Activated CD8-positive, alpha-beta T cell treated with anti-CD3 and anti-CD28 coated beads, Interleukin-2, amount 10 ng/mL, durations not matched to agents 7 days and 5 days (primary cell): Measurements from ENCODE around the gene PI4KA. TPM values are rescaled to one million over a fixed set of nuclear protein-coding genes. Genes with fewer than 3 reads are reported as not detected.
"Not testable (repeated sequence)": the region's sequence is repeated elsewhere in the genome, so short reads cannot be mapped to it uniquely, and the experiment has no call there.

Experiments
- ATAC-seq: fragments of 150-1000 bp; cut with Tn5 transposase; one replicate; pipeline ENCODE4 v1.10.0; 2021; ENCODE audit warnings: moderate library complexity
- CTCF ChIA-PET: fragments of 350-600 bp; sonication (Branson Sonifier 250); formaldehyde crosslinking; loops from one replicate; lab custom pipeline; 2021; ENCODE audit warnings: antibody characterized with exemption; lab: Charles Lee
- POLR2A ChIA-PET: fragments of 350-600 bp; sonication (Branson Sonifier 250); formaldehyde crosslinking; loops from one replicate; lab custom pipeline; 2021; ENCODE audit warnings: antibody characterized with exemption; lab: Charles Lee
- DNase-seq: peaks from one replicate; pipeline ENCODE4 v3.0.0-alpha.2; 2020
- H3K27ac Mint-ChIP-seq: one replicate; pipeline ENCODE4 v1.8.0; 2021; ENCODE audit warnings: mild to moderate bottlenecking, mixed read lengths
- H3K27me3 Mint-ChIP-seq: one replicate; pipeline ENCODE4 v1.8.0; 2021; ENCODE audit warnings: low read depth, mixed read lengths
- H3K36me3 Mint-ChIP-seq: one replicate; pipeline ENCODE4 v1.8.0; 2021; ENCODE audit warnings: low read depth, mixed read lengths
- H3K4me1 Mint-ChIP-seq: one replicate; pipeline ENCODE4 v1.8.0; 2021; ENCODE audit warnings: low read depth, mixed read lengths
- H3K4me3 Mint-ChIP-seq: one replicate; pipeline ENCODE4 v1.8.0; 2021; ENCODE audit warnings: mild to moderate bottlenecking, mixed read lengths
- H3K9me3 Mint-ChIP-seq: one replicate; pipeline ENCODE4 v1.8.0; 2022; ENCODE audit warnings: mixed read lengths; ENCODE audit not compliant: insufficient read depth
- total RNA-seq, 2 experiments: library from RNA; stranded (reverse); gene quantifications; one replicate each; pipeline ENCODE4 v1.2.3, GENCODE V29; 2021

PI4KA gene
- total RNA-seq, 2 experiments from 2014 or later, result 112 to 120 TPM

- H3K27ac Mint-ChIP-seq, result peak overlapping the region; percentile 16
- ATAC-seq (no peak), DNase-seq (no peak)
- CTCF ChIA-PET, result no interaction called here
- no peaks in the 10 kb centered on the region for H3K9me3 Mint-ChIP-seq
- POLR2A ChIA-PET, result no interaction called here
- H3K4me3 Mint-ChIP-seq, result no peak overlapping the region
- no peaks in the 10 kb centered on the region for H3K27me3 Mint-ChIP-seq
- H3K36me3 Mint-ChIP-seq, result peaks cover 10% of the 10 kb centered on the region
- peaks cover 31% of the 10 kb centered on the region for H3K4me1 Mint-ChIP-seq
These were observed 18.6 kb downstream of the PI4KA start for GRCh38 chr22:20839837-20840645.

DNA sequence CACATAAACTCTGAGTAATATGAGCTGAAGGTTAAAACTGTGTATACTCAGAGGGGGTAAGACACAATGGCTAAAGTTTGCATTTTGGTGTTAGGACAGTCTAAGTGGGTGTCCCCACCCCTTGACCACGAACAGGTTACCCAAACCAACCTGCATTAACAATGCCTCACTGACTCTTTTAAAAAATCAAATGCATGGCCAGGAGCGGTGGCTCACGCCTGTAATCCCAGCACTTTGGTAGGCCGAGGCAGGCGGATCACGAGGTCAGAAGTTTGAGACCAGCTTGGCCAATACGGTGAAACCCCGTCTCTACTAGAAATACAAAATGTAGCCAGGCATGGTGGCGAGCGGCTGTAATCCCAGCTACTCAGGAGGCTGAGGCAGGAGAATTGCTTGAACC lies 19.3 kb downstream of the PI4KA start:
- Mint-ChIP-seq H3K4me1 (peaks cover 31% of the 10 kb centered on the region), H3K36me3 (peaks cover 12% of the 10 kb centered on the region)
- CTCF ChIA-PET, H3K4me3 Mint-ChIP-seq, H3K27me3 Mint-ChIP-seq, ATAC-seq, H3K27ac Mint-ChIP-seq, DNase-seq, H3K9me3 Mint-ChIP-seq, POLR2A ChIA-PET: not testable (repeated sequence)

DNA sequence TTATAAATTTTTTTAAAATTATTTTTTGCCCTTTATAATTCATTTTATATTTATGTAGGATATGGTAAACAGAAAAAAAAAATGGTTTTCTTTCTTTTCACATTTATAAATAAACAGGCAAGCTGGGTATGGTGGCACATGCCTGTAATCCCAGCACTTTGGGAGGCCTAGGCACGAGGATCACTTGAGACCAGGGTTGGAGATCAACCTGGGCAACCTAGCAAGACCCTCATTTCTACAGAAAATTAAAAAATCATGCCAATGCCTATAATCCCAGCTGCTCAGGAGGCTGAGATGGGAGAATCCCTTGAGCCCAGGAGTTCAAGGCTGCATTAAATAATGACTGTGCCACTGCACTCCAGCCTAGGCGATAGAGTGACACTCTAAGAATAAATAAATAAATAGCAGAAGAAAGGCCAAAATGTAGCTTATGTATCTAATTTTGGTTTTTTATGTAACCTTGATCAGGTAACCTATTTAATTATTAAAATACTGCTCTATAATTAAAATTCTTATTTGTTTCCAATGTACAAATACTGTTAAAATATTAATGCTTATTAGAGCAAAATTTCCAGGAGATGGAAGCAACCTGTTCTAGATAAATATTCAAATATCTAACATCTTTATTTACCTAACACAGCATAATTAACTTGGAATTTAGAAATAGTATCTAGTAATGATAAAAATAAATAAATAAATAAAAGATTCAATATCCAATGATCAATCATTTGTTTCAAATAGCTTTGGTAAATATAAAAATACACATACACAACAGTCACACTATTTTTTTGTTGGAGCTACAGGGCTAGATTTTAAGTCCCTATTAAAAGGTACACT lies 21.4 kb downstream of the PI4KA start:
- no peak for ATAC-seq
- H3K27me3 Mint-ChIP-seq, result no peaks in the 10 kb centered on the region
- no peak for DNase-seq
- H3K36me3 Mint-ChIP-seq, result peaks cover 27% of the 10 kb centered on the region
- ChIA-PET CTCF (interaction anchor here (1.7 kb wide), 1 partner anchor 33 kb away, joined by 5 read pairs; no protein-coding TSS in a partner anchor), POLR2A (no interaction called here)
- peaks cover 31% of the 10 kb centered on the region for H3K4me1 Mint-ChIP-seq
- no peak overlapping the region for H3K4me3 Mint-ChIP-seq
- H3K9me3 Mint-ChIP-seq, result no peaks in the 10 kb centered on the region
- no peak overlapping the region for H3K27ac Mint-ChIP-seq

DNA sequence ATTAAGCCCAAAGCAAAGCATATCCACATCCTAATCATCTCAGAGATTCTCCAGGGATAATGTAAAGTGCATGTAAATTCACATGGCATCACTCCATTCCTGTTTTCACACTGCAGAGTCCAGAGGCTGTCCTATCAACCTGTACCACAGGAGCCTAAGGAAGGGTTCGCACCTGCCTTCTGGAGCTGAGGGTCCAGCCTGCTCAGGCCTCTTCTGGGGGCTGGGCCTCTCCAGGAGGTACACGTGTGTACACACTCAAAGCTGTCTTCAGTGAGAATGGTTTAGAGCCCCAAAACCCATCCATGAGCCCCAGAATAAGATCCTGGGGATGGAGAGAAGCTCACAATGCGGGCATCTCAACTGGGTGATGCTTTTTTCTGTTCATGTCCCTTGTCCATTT lies 23.9 kb downstream of the PI4KA start:
- no peaks in the 10 kb centered on the region for H3K9me3 Mint-ChIP-seq
- H3K4me3 Mint-ChIP-seq, result no peak overlapping the region
- peaks cover 15% of the 10 kb centered on the region for H3K4me1 Mint-ChIP-seq
- H3K27ac Mint-ChIP-seq, result no peak overlapping the region
- no peak for ATAC-seq
- ChIA-PET CTCF (no interaction called here), POLR2A (no interaction called here)
- no peaks in the 10 kb centered on the region for H3K27me3 Mint-ChIP-seq
- H3K36me3 Mint-ChIP-seq, result peaks cover 45% of the 10 kb centered on the region
- no peak for DNase-seq

GRCh38 chr22:20834206-20834605 lies 24.4 kb downstream of the PI4KA start:
- Mint-ChIP-seq H3K4me1 (peaks cover 15% of the 10 kb centered on the region), H3K4me3 (no peak overlapping the region), H3K9me3 (no peaks in the 10 kb centered on the region), H3K27ac (no peak overlapping the region), H3K27me3 (no peaks in the 10 kb centered on the region), H3K36me3 (peaks cover 50% of the 10 kb centered on the region)
- POLR2A ChIA-PET, result no interaction called here
- no peak for DNase-seq
- CTCF ChIA-PET, result no interaction called here
- ATAC-seq, result no peak

DNA sequence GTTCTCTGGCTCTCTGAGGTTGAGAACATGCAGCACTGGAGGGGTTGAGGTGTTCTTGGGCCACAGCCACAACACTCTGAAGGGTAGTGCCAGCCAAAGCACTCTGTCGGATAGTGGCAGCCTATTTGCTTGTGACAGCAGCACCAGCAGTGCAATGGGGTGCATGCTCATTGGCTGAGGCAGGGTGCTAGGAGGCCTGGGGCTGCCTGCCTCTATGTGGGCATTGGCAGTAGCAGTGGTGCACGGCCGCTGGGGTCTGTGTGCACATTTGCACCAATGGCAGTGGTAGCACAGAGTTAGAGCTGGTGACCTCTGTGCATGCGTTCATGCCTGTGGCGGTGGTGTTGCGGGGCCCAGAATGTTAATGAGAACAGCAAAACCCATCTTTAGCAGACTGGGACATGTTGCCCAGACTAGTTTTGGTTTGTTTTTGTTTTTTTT lies 25.4 kb downstream of the PI4KA start:
- peaks cover 51% of the 10 kb centered on the region for H3K36me3 Mint-ChIP-seq
- DNase-seq, result no peak
- H3K4me3 Mint-ChIP-seq, result no peak overlapping the region
- H3K9me3 Mint-ChIP-seq, result no peaks in the 10 kb centered on the region
- H3K27ac Mint-ChIP-seq, result no peak overlapping the region
- no peak for ATAC-seq
- ChIA-PET POLR2A (no interaction called here), CTCF (no interaction called here)
- no peaks in the 10 kb centered on the region for H3K27me3 Mint-ChIP-seq
- H3K4me1 Mint-ChIP-seq, result peaks cover 13% of the 10 kb centered on the region

DNA sequence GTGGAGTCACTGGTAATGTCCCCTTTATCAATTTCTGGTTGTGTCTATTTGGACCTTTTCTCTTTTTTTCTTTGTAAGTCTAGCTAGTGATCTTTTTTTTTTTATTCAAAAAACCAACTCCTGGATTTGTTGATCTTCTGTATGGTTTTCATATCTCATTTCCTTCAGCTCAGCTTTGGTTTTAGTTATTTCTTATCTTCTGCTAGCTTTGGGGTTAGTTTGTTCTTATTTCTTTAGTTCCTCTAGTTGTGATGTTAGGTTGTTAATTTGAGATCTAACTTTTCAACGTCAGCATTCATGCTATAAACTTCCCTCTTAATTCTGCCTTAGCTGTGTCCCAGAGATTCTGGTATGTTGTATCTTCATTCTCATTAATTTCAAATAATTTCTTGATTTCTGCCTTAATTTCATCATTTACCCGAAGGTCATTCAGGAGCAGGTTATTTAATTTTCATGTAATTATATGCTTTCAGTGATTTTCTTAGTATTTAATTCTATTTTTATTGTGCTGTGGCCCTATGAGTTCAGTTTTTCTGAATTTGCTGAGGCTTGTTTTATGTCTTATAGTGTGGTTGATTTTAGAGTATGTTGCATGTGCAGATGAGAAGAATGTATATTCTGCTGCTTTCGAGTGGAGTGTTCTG lies 29.0 kb downstream of the PI4KA start:
- H3K4me3 Mint-ChIP-seq, result no peak overlapping the region
- no peak overlapping the region for H3K27ac Mint-ChIP-seq
- DNase-seq, result no peak
- no peaks in the 10 kb centered on the region for H3K9me3 Mint-ChIP-seq
- peaks cover 58% of the 10 kb centered on the region for H3K36me3 Mint-ChIP-seq
- no peaks in the 10 kb centered on the region for H3K4me1 Mint-ChIP-seq
- POLR2A ChIA-PET, result no interaction called here
- CTCF ChIA-PET, result no interaction called here
- no peak for ATAC-seq
- no peaks in the 10 kb centered on the region for H3K27me3 Mint-ChIP-seq

- H3K27ac Mint-ChIP-seq, H3K4me1 Mint-ChIP-seq, CTCF ChIA-PET, DNase-seq, POLR2A ChIA-PET, H3K27me3 Mint-ChIP-seq, ATAC-seq, H3K4me3 Mint-ChIP-seq, H3K9me3 Mint-ChIP-seq: not testable (repeated sequence)
- peaks cover 47% of the 10 kb centered on the region for H3K36me3 Mint-ChIP-seq
These were observed 32.0 kb downstream of the PI4KA start for GRCh38 chr22:20826373-20827152.

DNA sequence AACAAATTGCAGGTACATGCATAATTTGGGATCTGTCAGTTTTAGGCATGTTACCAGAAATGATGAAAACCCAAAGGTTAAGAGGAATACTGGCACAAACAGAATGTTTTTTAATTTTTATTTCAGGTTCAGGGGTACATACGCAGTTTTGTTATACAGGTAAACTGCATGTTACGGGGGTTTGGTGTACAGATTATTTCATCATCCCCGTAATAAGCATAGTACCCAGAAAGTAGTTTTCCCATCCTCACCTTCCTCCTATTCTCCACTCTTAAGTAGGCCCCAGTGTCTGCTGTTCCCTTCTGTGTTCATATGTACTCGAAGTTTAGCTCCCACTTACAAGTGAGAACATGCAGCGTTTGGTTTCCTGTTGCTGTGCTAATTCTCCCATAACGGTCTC lies 33.0 kb downstream of the PI4KA start:
- H3K4me1 Mint-ChIP-seq, result no peaks in the 10 kb centered on the region
- ChIA-PET POLR2A (no interaction called here), CTCF (no interaction called here)
- no peak overlapping the region for H3K4me3 Mint-ChIP-seq
- H3K9me3 Mint-ChIP-seq, result no peaks in the 10 kb centered on the region
- ATAC-seq, result no peak
- peak overlapping the region; percentile 3 for H3K27ac Mint-ChIP-seq
- H3K27me3 Mint-ChIP-seq, result no peaks in the 10 kb centered on the region
- peaks cover 44% of the 10 kb centered on the region for H3K36me3 Mint-ChIP-seq
- no peak for DNase-seq

GRCh38 chr22:20825216-20825615 lies 33.4 kb downstream of the PI4KA start:
- POLR2A ChIA-PET, H3K4me1 Mint-ChIP-seq, H3K4me3 Mint-ChIP-seq, DNase-seq, CTCF ChIA-PET, H3K9me3 Mint-ChIP-seq, H3K27me3 Mint-ChIP-seq, H3K27ac Mint-ChIP-seq, ATAC-seq: not testable (repeated sequence)
- peaks cover 42% of the 10 kb centered on the region for H3K36me3 Mint-ChIP-seq

DNA sequence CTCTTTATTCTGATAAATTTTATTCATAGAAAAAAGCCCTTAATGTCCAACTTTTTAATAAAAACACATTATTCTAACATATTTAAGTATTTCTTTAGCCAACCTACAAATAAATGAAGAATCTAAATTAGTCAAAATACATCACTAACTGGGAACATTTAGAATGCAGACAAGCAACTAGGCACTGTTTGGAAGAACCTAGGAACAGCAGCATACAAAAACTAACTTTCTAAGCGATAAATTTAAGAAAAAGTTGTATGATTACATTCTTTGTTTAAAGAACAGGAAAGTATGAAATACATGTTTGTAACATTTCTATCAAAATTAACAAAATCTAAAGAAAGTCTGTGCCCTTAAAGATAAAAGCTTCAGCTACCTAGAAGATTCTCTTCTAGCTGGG lies 35.3 kb downstream of the PI4KA start:
- ChIA-PET CTCF (interaction anchor here (1.6 kb wide), 1 partner anchor 22 kb away, joined by 3 read pairs; no protein-coding TSS in a partner anchor), POLR2A (no interaction called here)
- Mint-ChIP-seq H3K27me3 (no peaks in the 10 kb centered on the region), H3K36me3 (peaks cover 38% of the 10 kb centered on the region), H3K9me3 (no peaks in the 10 kb centered on the region), H3K4me1 (no peaks in the 10 kb centered on the region), H3K4me3 (no peak overlapping the region), H3K27ac (no peak overlapping the region)
- DNase-seq, result no peak
- no peak for ATAC-seq
